NCI-H2029 (cell line): ENCODE data around the gene ELFN2.
"Not testable (repeated sequence)": the region's sequence is repeated elsewhere in the genome, so short reads cannot be mapped to it uniquely, and the experiment has no call there.

Experiments used
- DNase-seq: peaks from one replicate; lab custom pipeline; 2025; lab: John Stamatoyannopoulos, UW

ELFN2 gene

GRCh38 chr22:37410174-37411055, 16.9 kb downstream of the ELFN2 start:
- no peak for DNase-seq

GRCh38 chr22:37409459-37410050, 17.7 kb downstream of the ELFN2 start:
- DNase-seq, result no peak

GRCh38 chr22:37409031-37409430, 18.2 kb downstream of the ELFN2 start:
- no peak for DNase-seq

GRCh38 chr22:37407856-37408255, 19.4 kb downstream of the ELFN2 start:
- DNase-seq, result no peak

GRCh38 chr22:37406441-37407235, 20.6 kb downstream of the ELFN2 start:
- DNase-seq, result no peak

- no peak for DNase-seq
Measured at GRCh38 chr22:37404091-37404490, 23.2 kb downstream of the ELFN2 start.

- no peak for DNase-seq
Measured at GRCh38 chr22:37403267-37403960, 23.9 kb downstream of the ELFN2 start.

- no peak for DNase-seq
Measured at GRCh38 chr22:37402184-37402506, 25.1 kb downstream of the ELFN2 start.

- DNase-seq, result no peak
Measured at GRCh38 chr22:37401401-37402183, 25.7 kb downstream of the ELFN2 start.

GRCh38 chr22:37400719-37401118, 26.6 kb downstream of the ELFN2 start:
- DNase-seq, result no peak

GRCh38 chr22:37399457-37399856, 27.8 kb downstream of the ELFN2 start:
- not testable (repeated sequence) for DNase-seq

- DNase-seq, result no peak
Measured at GRCh38 chr22:37397226-37397625, 30.1 kb downstream of the ELFN2 start.

GRCh38 chr22:37396488-37397084, 30.7 kb downstream of the ELFN2 start:
- DNase-seq, result no peak

GRCh38 chr22:37394341-37394740, 32.9 kb downstream of the ELFN2 start:
- no peak for DNase-seq

- DNase-seq, result no peak
Measured at GRCh38 chr22:37393746-37394145, 33.5 kb downstream of the ELFN2 start.

GRCh38 chr22:37392721-37393328, 34.5 kb downstream of the ELFN2 start:
- DNase-seq, result no peak

GRCh38 chr22:37391702-37392101, 35.6 kb downstream of the ELFN2 start:
- no peak for DNase-seq

GRCh38 chr22:37390075-37390474, 37.2 kb downstream of the ELFN2 start:
- no peak for DNase-seq

GRCh38 chr22:37388538-37388937, 38.7 kb downstream of the ELFN2 start:
- no peak for DNase-seq

GRCh38 chr22:37387793-37388192, 39.5 kb downstream of the ELFN2 start:
- DNase-seq, result no peak

- no peak for DNase-seq
Measured at GRCh38 chr22:37386441-37386840, 40.8 kb downstream of the ELFN2 start.
